Brain microvascular endothelial cell (primary cell): Measurements from ENCODE around the gene UFSP2.
A peak's percentile ranks its signal among the peaks of the same experiment; 100 is the strongest.

Source experiments
- DNase-seq: peaks from one replicate; pipeline ENCODE4 v3.0.0-alpha.2; 2020
- H3K27ac ChIP-seq: fragments of 250-450 bp; sonication (Bioruptor Pico); 2 replicates; pipeline ENCODE4 v1.5.1; 2020; ENCODE audit warnings: mild to moderate bottlenecking, moderate library complexity
- H3K27me3 ChIP-seq: fragments of 250-450 bp; sonication (Bioruptor Pico); replicated peaks from 2 replicates; pipeline ENCODE4 v1.5.1; 2020; ENCODE audit warnings: mild to moderate bottlenecking
- H3K36me3 ChIP-seq: fragments of 250-450 bp; sonication (Bioruptor Pico); replicated peaks from 2 replicates; pipeline ENCODE4 v1.5.1; 2020; ENCODE audit warnings: mild to moderate bottlenecking
- H3K4me3 ChIP-seq: 2 replicates; pipeline ENCODE4 v1.5.1; 2011; ENCODE audit warnings: low read depth, mild to moderate bottlenecking, control low read depth, low read length, moderate library complexity
- CTCF ChIP-seq: IDR thresholded peaks from 2 replicates; pipeline ENCODE4 v1.5.1; 2011; ENCODE audit warnings: low read depth, mild to moderate bottlenecking, moderate library complexity, low read length, control low read depth, inconsistent platforms; ENCODE audit errors: missing control alignments
- in situ Hi-C: cut with HindIII; loops from 2 replicates; pipeline ENCODE4 v1.10.0; 2017; ENCODE audit warnings: low sequenced_read_pairs, low pct_ligation_motif_present

UFSP2 gene

GRCh38 chr4:185361872-185362271 is 63.9 kb downstream of the UFSP2 start:
- Histone ChIP-seq H3K4me3 (no peak overlapping the region), H3K36me3 (no peaks in the 10 kb centered on the region), H3K27me3 (no peaks in the 10 kb centered on the region), H3K27ac (no peak overlapping the region)
- in situ Hi-C loops = no loop called here
- no peak for TF ChIP-seq CTCF
- no peak for DNase-seq

GRCh38 chr4:185359767-185360446 is 65.9 kb downstream of the UFSP2 start:
- H3K36me3 ChIP-seq = no peaks in the 10 kb centered on the region
- peak; percentile 88 for DNase-seq
- TF ChIP-seq CTCF = no peak
- in situ Hi-C loops = no loop called here
- no peaks in the 10 kb centered on the region for H3K27me3 ChIP-seq
- H3K4me3 ChIP-seq = no peak overlapping the region
- peak overlapping the region; percentile 99 for H3K27ac ChIP-seq

GRCh38 chr4:185358959-185359358 is 66.8 kb downstream of the UFSP2 start:
- Histone ChIP-seq H3K27ac (peak overlapping the region; percentile 99), H3K4me3 (no peak overlapping the region), H3K36me3 (peaks cover 5% of the 10 kb centered on the region), H3K27me3 (no peaks in the 10 kb centered on the region)
- peak; percentile 87 for DNase-seq
- TF ChIP-seq CTCF = no peak
- in situ Hi-C loops = no loop called here

- H3K27ac ChIP-seq = peak overlapping the region; percentile 99
- in situ Hi-C loops = no loop called here
- peak; percentile 89 for DNase-seq
- peaks cover 5% of the 10 kb centered on the region for H3K36me3 ChIP-seq
- TF ChIP-seq CTCF = no peak
- no peaks in the 10 kb centered on the region for H3K27me3 ChIP-seq
- H3K4me3 ChIP-seq = no peak overlapping the region
Measured at GRCh38 chr4:185358514-185358913, 67.2 kb downstream of the UFSP2 start.

- no peak for DNase-seq
- Histone ChIP-seq H3K27ac (peak overlapping the region; percentile 99), H3K36me3 (peaks cover 5% of the 10 kb centered on the region), H3K27me3 (no peaks in the 10 kb centered on the region), H3K4me3 (no peak overlapping the region)
- no peak for TF ChIP-seq CTCF
- in situ Hi-C loops = no loop called here
Measured at GRCh38 chr4:185357733-185358440, 67.9 kb downstream of the UFSP2 start.

- Histone ChIP-seq H3K27me3 (no peaks in the 10 kb centered on the region), H3K27ac (no peak overlapping the region), H3K36me3 (peaks cover 5% of the 10 kb centered on the region), H3K4me3 (no peak overlapping the region)
- no peak for DNase-seq
- in situ Hi-C loops = no loop called here
- no peak for TF ChIP-seq CTCF
Measured at GRCh38 chr4:185357211-185357610, 68.6 kb downstream of the UFSP2 start.
